ENCODE data around the gene LSS. TPM values are rescaled to one million over a fixed set of nuclear protein-coding genes. Genes with fewer than 3 reads are reported as not detected.

LSS gene
- total RNA-seq, 1 experiment from 2014 or later, result 45.7 TPM

DNA sequence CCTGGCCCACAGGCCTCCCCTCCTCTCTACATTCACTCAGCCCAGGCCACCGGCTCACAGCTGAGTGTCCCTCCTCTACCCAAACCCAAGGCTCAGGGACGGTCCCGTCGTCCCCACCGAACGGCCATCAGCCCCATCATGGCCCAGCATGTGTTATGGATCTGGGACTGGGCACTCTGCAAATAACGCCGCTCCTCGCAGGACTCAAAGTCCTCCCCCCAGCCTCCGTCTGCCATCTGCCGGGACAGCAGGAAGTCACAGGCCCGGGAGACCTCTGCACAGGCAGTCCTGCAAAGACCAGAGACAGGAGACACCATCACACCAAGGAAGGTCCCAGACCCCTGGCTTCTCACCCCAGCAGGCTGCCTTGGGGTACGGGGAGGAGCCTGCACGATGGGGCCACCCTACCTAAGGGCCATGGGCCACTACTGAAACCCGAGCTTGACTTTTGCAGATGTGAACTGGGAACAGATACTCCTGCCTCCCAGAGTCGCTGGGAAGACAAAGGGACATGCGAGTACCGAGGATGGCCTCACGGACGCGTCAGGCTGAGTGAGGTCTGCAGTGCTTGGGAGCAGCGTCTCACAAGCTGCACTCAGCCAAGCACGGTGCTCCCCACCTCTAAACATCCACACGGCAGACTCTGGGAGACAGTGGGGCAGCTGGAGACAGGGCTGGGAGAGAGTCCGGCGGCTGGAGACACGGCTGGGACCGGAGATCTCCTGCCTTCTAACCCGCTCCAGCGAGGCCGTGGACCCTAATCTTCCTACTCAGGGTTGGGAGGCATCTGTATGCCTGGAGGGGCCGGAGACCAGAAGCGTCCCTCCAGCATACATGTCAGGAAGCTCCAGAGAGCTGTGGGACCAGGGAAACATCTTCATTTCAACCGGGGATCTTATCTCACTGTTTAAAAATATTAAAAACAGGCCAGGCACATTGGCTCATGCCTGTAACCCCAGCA, 33.9 kb downstream of the LSS start:
- BruUV-seq (replicated peaks), result no TSS peak
- TF ChIP-seq EZH2phosphoT487 (IDR thresholded peaks at IDR 0.05; ENCODE audit: borderline replicate concordance, low read length) (no peak), EZH2 (IDR thresholded peaks at IDR 0.05; ENCODE audit: low read length, unreplicated experiment) (no peak)
- TF ChIP-seq, protein P1, sequence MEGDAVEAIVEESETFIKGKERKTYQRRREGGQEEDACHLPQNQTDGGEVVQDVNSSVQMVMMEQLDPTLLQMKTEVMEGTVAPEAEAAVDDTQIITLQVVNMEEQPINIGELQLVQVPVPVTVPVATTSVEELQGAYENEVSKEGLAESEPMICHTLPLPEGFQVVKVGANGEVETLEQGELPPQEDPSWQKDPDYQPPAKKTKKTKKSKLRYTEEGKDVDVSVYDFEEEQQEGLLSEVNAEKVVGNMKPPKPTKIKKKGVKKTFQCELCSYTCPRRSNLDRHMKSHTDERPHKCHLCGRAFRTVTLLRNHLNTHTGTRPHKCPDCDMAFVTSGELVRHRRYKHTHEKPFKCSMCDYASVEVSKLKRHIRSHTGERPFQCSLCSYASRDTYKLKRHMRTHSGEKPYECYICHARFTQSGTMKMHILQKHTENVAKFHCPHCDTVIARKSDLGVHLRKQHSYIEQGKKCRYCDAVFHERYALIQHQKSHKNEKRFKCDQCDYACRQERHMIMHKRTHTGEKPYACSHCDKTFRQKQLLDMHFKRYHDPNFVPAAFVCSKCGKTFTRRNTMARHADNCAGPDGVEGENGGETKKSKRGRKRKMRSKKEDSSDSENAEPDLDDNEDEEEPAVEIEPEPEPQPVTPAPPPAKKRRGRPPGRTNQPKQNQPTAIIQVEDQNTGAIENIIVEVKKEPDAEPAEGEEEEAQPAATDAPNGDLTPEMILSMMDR (conservative IDR thresholded peaks at IDR 0.05; ENCODE audit: low read depth, low read length), result no peak
- intact Hi-C loops (cut with micrococcal nuclease), result no loop called here
- CTCF ChIA-PET, result no interaction called here
- no peaks in the 10 kb centered on the region for H3K9me2 ChIP-seq (replicated peaks; ENCODE audit: low read length)
- no peak overlapping the region for H3K9ac ChIP-seq (ENCODE audit: low read length)
- no peak for ATAC-seq
- no peak overlapping the region for H3K4me2 ChIP-seq (ENCODE audit: low read length)
- POLR2A ChIA-PET (ENCODE audit: unreplicated experiment), result no interaction called here
- H2AFZ ChIP-seq (ENCODE audit: low read length), result no peak overlapping the region
- H3K27ac ChIP-seq (ENCODE audit: low read length), result no peak overlapping the region
- no peaks in the 10 kb centered on the region for H3K79me2 ChIP-seq (ENCODE audit: low read length)
- peaks cover 12% of the 10 kb centered on the region; the same call in 1 of the 2 replicates for H3K4me1 ChIP-seq (ENCODE audit: insufficient read depth, low read length)
- no peaks in the 10 kb centered on the region for H3K27me3 ChIP-seq (ENCODE audit: low read length)
- peaks cover 4% of the 10 kb centered on the region; the same call in 1 of the 2 replicates for H3K36me3 ChIP-seq (ENCODE audit: low read depth, low read length)
- H3K4me3 ChIP-seq (ENCODE audit: low read length), result no peak overlapping the region
- no peaks in the 10 kb centered on the region for H4K20me1 ChIP-seq (ENCODE audit: low read length)
- H3K9me3 ChIP-seq (ENCODE audit: low read length), result no peaks in the 10 kb centered on the region
- no peak for DNase-seq
- H3F3A ChIP-seq (ENCODE audit: low read length, unreplicated experiment), result no peaks in the 10 kb centered on the region

DNA sequence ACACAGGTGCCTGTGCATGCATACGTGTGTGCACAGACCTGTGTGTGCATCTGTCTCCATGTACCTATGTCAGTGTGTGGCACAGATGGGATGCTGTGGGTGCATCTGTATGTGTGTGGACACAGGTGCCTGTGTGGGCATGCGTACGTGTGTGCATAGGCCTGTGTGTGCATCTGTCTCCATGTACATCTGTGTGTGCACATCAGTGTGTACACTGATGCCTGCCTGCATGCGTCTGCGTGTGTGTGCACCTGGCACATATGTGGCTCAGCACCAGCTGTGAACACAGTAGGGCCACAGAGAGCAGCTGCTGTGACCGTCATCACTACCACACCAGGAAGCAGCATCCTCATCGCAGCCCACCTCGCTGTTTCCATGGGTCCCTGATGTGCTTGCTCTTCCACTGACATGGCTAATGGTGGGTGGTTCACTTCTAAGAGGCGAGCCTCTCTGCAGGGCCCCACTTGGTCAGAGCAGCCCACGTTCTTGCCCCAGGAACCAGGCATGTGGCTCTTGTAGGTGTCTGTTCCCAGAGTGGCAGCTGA, 34.7 kb downstream of the LSS start:
- no peak overlapping the region for H2AFZ ChIP-seq (ENCODE audit: low read length)
- no peaks in the 10 kb centered on the region for H4K20me1 ChIP-seq (ENCODE audit: low read length)
- no peaks in the 10 kb centered on the region for H3K9me3 ChIP-seq (ENCODE audit: low read length)
- no peaks in the 10 kb centered on the region for H3K9me2 ChIP-seq (replicated peaks; ENCODE audit: low read length)
- no peak for TF ChIP-seq EZH2phosphoT487 (IDR thresholded peaks at IDR 0.05; ENCODE audit: borderline replicate concordance, low read length)
- TF ChIP-seq, protein P1 (conservative IDR thresholded peaks at IDR 0.05; ENCODE audit: low read depth, low read length), result no peak
- no peak for TF ChIP-seq EZH2 (IDR thresholded peaks at IDR 0.05; ENCODE audit: low read length, unreplicated experiment)
- no peaks in the 10 kb centered on the region for H3K27me3 ChIP-seq (ENCODE audit: low read length)
- BruUV-seq (replicated peaks), result no TSS peak
- ATAC-seq (no peak), DNase-seq (no peak)
- peaks cover 19% of the 10 kb centered on the region for H3K4me1 ChIP-seq (ENCODE audit: insufficient read depth, low read length)
- intact Hi-C loops (cut with micrococcal nuclease), result no loop called here
- no peaks in the 10 kb centered on the region for H3F3A ChIP-seq (ENCODE audit: low read length, unreplicated experiment)
- H3K27ac ChIP-seq (ENCODE audit: low read length), result no peak overlapping the region
- no peak overlapping the region for H3K9ac ChIP-seq (ENCODE audit: low read length)
- H3K4me2 ChIP-seq (ENCODE audit: low read length), result no peak overlapping the region
- POLR2A ChIA-PET (ENCODE audit: unreplicated experiment), result no interaction called here
- H3K36me3 ChIP-seq (ENCODE audit: low read depth, low read length), result peaks cover 4% of the 10 kb centered on the region; the same call in 1 of the 2 replicates
- no peak overlapping the region for H3K4me3 ChIP-seq (ENCODE audit: low read length)
- CTCF ChIA-PET, result no interaction called here
- no peaks in the 10 kb centered on the region for H3K79me2 ChIP-seq (ENCODE audit: low read length)
